GM03348 (cell line): ENCODE results near the gene PTPRZ1.
A peak's percentile ranks its signal among the peaks of the same experiment; 100 is the strongest.

Experiments used
- DNase-seq: peaks from one replicate; pipeline ENCODE4 v3.0.0; 2012; ENCODE audit warnings: low spot score

Gene PTPRZ1

DNA sequence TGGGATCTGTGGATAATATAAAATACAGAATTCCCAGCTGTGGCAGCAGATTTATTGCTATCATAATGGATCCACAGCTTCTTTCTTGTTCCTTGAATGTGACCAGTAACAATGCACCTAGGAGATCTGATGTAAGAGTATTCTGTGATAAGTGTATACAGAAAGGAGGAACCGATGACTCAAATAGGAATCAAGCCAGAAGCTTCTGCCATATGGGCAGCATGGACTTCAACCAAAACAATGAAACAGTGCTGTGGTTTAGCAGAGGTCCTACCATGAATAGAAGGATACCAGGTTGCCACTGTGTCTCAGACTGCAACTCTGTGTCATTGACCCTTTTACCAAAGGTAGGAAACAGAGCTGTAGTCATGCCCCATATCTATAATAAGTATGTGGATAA, 81.8 kb downstream of the PTPRZ1 start:
- DNase-seq: peak; percentile 45

DNA sequence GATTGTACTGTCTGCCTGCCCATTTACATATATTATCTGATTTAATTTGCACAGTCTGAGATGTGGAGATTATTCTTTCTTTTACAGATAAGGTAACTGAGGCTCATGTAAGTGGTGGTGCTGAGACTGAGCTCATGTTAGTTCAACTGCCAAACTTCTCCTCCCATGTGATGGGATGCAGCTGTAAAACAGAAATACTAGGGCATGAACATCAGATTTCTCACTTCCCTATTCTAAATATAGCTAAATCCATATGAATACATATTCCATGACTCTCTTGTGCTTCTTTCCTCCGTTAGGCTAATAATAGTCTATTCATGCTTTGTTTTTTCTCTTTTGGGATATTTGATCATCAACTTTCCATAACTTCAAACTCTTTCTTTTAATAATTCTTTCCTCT, 84.7 kb downstream of the PTPRZ1 start:
- DNase-seq: peak; percentile 4

DNA sequence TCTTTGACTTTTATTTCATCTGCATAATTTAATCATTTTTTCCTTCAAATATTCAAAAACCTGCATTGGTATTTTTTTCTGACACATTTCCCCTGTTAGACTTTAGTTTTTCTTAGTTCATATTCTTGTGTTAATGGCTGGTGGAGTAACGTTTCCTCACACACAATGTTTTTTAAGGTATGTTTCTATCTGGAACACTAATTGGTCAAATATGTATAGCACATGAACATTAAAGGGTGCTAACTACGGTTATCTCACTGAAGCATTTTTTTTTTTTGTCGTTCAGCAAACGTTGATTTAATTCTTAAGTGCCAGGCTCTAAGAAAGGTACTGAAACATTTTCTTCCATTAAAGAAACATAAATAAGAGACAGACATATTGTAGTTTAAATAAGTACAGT, 87.7 kb downstream of the PTPRZ1 start:
- DNase-seq: peak; percentile 3

DNA sequence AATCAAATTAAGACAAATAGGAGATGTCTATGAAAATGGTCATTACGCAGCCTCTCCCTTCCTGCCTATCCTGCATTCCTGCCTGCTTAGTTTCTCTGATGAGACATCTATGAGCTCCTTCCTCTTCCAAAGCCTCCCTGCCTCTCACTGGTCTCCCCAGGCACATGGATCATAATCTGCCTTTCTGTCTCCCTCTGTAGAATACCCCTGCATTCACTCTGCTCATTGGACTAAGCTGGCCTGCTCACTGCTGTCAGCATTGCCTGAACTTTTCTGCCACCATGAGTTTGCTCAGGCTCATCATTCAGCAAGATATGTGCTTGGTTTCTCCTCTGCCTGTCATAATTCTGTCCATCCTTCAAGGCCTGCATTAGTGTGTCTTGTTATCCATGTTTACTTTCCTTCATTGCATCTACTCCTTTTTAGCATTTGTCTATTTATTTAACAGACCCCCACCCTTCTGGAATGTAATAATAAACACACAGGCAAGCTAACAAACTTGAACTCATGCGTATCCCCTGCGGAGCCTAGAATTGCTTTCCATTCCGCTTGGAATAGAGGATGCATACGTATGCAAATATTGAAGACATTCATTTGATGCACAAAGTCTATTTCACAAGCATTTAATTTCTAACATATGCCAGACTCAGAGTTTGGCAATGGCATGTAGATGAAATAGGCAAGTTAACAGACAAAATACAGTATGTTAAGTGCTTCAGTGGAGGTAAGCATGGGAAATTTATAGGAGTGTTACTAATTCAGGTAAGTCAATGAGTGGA, 88.3 kb downstream of the PTPRZ1 start:
- peak; percentile 85 for DNase-seq

DNA sequence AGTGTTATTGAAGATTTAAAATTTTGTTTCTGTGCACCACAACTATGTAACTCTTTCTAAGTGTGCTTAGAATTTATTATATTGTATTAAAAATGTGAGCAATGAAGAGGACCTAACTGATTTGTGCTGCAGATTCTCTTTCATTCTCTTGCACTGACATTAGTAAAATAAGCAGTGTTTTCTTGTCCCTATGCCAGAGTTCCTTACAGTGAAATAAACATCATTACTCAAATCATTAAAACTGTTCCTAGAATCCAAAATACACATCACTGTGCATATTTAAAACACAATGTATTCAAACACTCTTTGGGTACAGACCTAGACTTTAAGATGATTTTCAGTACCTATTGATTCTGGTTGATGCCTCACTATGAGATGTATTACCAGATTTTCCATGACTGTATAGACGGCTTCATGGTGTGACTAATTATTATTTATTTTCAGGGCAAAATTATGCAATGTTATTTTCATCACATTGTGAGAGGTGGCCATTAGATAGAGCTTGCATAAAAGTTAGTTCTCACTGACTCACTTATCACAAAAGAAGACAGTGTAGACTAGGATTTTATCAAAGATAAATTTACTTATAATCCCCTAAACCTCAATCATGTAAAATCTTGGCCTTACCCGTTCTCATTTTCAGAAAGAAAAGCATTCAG, 93.4 kb downstream of the PTPRZ1 start:
- no peak for DNase-seq

DNA sequence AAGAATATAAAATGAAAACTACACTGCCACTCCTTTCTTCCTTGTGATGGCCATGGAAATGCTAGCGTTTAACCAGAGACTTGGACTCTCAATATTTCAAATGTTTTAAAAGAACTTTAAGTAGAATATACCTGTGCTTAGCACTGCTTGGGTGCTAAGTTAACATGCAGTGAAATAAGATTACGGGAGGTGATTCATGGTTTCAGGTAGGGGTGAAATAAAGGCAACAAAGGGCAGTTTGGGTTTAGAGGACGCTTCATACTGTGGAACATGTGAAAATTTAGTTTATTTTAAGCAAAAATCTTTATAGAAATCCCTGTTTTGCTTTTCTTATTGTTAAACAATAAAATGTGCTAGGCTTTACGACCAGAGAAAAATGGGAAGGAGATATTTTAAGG, 94.0 kb downstream of the PTPRZ1 start:
- DNase-seq: no peak

DNA sequence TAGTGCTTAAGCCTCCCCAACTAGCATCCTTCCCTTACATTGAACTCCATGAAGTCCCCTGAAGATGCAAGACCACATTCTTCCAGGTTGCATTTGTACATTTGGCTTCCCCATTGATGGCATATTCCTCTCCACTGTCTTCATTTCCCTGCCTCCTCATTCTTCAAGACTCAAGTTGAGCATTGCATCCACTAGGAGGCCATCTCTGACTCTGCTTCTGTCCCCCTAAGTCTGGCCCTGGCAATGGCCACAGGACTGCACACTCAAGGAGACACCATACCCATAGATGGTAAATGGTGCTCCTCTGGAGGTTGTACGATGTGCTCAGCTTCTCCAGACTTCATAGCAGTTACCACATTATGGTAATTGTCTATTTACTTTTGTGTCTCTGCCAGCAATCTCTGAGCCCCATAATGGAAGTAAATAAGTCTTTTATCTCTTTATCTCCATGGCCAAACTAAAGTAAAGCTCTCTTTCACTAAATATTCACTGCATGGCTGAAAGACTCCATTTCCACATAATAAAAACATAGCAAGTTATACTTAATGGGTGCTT, 112.6 kb downstream of the PTPRZ1 start:
- DNase-seq: no peak

DNA sequence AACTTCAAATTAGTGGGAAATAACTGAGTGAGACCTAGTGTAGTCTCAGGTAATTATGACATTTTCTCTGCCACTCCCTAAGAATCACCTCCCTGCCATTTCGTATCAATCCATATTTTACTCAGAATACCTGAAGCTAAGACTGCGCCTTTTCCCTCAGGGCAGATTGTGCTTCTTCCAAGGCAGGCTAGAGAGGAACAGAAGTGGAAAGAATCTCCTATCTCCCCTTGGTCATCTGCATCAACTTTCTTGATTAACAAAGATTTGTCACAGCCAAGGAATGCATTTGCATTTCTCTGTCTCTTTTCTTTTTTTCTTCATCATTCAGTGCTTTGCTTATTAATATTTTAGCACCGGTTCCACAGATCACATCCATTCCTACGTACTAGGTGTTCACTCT, 119.1 kb downstream of the PTPRZ1 start:
- no peak for DNase-seq

DNA sequence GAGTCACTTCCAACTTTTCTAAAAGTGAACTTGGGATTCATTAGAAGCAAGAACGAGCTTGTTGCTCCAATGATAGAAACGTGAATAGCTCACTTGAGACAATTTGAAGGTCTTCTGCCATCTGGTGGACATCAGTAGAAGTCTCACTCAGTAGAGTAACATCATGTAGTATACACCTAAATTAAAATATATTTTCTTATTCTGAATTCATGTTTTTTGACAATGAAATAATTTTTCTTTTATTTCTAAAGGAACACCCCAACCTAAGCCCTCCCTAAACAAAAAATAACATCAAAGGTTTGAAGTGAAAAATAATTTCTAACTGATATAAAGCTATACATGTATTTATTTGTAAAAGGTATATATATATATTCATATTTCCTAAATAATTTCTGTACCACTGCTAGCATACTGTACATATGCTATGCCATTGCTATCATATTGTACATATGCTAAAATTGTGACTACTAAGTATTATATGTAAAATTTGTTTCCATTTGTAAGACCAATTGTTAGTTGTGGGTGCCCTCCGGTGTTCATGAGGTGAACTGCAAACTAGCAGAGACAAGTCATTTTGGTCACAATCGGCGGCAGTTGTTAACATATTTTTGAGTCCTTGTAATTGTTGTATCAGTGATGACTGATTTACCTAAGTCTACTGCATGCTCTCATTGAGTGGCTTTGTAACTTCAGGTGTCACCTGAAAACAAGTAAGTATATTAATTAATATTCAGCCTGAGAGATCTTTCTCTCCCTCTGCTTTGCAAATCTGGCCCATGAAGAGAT, 121.9 kb downstream of the PTPRZ1 start:
- peak; percentile 77 for DNase-seq

DNA sequence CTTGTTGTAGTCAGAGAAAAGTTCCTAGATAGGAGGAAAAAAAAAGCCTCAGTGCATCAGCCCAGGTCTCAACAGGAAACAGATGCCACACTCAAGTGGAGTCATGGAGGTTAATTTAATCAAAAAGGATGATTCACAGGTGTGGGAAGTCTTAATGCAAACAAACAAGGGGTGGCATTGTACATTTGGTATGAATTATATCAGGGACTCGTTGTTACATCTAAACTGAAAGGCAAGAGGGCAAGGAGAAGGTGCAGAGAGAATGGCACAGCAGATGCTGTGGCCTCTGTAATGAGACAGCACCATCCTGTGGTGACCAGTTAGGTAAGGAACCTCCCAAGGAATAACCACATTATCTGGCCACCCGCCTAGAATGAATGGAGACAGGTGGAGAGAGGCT, 133.7 kb downstream of the PTPRZ1 start:
- DNase-seq: no peak

DNA sequence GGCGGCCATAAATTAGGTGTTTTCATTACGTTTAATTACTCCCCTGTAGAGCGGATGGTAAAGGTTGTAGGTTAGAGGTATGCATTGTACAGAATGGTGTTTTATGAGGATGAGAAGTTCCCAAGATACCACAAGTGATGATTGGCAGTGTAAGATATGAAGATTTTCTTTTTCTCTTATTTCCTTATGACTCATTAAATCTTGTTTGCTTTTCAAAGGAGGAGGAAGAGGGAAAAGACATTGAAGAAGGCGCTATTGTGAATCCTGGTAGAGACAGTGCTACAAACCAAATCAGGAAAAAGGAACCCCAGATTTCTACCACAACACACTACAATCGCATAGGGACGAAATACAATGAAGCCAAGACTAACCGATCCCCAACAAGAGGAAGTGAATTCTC, 137.2 kb downstream of the PTPRZ1 start:
- DNase-seq: no peak

DNA sequence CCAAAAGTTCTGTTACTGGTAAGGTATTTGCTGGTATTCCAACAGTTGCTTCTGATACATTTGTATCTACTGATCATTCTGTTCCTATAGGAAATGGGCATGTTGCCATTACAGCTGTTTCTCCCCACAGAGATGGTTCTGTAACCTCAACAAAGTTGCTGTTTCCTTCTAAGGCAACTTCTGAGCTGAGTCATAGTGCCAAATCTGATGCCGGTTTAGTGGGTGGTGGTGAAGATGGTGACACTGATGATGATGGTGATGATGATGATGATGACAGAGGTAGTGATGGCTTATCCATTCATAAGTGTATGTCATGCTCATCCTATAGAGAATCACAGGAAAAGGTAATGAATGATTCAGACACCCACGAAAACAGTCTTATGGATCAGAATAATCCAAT, 140.1 kb downstream of the PTPRZ1 start:
- no peak for DNase-seq

DNA sequence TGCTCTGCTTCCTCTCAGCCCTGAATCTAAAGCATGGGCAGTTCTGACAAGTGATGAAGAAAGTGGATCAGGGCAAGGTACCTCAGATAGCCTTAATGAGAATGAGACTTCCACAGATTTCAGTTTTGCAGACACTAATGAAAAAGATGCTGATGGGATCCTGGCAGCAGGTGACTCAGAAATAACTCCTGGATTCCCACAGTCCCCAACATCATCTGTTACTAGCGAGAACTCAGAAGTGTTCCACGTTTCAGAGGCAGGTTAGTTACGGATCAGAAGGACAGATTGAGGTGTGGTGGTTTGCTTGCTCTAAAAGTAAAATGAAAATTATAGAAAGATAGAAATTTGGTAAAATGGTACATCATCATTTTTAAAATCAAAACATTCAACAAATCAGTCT, 140.7 kb downstream of the PTPRZ1 start:
- DNase-seq: no peak

DNA sequence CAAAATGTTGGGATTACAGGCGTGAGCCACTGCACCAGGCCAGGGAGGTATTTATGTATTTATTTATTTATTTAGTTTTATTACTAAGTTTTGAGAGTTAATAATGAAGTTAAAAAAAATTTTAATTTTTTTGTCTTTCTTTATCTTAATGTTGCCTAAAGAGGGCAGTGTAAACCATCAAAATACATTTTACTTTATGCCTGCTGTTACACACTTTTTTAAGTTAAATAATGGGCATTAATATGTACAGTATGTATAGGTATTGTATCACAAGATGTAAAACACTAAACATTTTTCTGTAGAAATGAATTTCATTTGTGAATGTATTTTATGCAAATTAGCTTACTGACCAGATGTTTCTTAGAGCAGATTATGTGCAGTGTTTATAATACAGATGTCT, 141.7 kb downstream of the PTPRZ1 start:
- no peak for DNase-seq

DNA sequence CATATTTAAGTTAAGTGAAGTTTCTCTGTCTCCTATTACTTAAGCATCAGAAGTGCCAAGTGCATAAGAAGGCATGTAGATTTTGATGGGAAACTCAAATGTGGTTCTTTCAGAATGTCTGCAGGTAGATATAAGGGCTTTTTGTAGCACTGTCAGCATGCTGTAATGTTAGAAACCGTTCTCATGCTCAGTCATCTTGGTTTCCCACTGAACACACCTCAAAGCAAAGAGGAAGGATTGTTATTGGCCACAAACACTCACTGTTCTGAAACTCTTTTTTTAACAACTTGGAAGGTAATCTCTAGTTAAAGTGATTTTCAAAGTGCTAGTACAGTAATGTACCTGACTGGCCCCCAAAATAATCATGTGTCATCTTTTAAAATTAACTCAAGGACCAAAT, 145.1 kb downstream of the PTPRZ1 start:
- DNase-seq: no peak

DNA sequence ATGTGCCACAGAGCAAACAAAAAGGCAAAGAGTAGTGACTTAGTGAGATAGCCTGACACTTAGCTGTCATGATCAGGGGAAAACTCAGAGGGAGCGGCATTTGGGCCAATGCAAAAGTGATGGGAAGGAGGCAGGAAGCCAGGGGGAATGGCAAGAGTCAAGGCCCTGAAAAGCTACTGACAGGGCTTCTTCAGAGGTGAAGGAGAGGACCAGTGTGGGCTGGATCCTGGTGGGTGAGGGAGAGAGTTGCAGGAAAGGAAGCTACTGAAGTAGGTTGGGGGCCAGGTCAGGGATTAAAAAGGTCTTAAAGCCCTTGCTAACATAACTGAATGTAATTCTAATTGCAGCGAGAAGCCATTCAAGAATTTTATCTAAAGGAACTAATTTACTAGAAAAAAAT, 154.1 kb downstream of the PTPRZ1 start:
- no peak for DNase-seq

DNA sequence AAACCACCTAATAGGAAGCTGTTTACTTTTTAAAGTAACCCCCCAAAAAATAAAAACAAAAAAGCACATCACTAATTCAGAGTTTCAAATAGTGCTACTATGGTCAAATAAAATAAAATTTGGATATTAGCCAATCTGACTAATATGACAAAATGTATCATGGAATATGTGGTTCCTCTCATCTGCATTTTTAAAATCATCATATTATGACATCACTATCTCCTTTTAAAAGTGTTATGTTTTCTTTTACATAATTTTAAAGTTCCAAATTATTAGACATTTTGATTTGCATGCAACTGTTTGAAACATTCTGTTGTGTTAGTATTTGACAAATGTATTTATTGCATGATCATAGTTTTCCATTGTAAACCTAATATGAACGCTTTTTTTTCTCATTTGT, 160.7 kb downstream of the PTPRZ1 start:
- DNase-seq: no peak

DNA sequence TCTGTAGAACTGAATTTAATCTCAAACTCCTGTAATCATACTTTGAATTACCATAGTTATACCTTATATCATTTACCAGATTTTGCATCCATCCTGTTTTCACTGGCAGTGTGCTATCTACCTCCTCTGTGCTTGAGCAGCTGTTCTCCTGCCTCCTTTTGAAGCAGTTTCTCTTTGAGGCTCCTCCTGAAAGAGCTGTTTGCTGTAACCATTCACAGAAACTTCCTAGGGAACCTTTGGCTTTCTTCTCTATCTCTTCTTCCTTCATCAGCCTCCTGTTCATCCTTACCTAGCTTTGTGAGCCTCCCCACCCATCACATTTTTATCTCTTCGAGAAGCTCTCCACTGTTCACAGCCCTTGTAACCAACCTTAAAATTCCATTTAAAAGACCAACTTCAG, 162.9 kb downstream of the PTPRZ1 start:
- DNase-seq: no peak

DNA sequence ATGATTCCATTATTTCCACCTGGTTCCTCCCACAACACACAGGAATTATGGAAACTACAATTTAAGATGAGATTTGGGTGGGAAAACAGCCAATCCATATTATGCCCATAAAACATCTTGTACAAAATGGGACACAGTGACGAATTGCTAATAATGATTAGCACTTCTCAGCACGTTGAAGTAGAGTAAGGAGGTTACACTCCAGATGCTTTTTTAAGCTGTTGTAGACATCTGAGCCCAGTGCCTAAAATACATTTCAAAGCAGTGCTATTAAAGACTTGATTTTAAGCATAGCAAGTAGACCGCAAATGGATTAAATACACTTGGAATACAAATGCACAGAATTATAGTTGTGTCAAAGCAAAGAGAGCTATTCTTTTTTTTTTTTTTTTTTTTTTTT, 165.2 kb downstream of the PTPRZ1 start:
- DNase-seq: no peak

DNA sequence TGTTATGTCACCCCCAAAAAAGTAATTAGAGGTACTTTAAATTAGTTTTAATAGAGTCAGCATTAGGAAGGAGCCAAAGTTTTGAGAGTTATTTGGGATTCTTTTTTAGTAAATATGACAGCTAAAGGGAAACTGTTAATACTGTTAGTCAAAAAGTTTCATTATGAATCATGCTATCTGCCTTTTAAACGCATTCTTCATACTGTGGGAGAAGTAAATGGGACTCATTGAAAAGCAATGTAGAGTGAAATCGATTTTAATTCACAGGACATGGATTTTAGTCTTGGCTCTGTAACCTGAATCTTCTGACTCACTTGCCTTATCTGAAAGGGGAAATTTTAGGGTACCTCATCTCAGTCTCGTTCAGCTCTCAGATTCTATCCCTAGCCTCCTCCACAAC, 165.9 kb downstream of the PTPRZ1 start:
- DNase-seq: peak; percentile 3

DNA sequence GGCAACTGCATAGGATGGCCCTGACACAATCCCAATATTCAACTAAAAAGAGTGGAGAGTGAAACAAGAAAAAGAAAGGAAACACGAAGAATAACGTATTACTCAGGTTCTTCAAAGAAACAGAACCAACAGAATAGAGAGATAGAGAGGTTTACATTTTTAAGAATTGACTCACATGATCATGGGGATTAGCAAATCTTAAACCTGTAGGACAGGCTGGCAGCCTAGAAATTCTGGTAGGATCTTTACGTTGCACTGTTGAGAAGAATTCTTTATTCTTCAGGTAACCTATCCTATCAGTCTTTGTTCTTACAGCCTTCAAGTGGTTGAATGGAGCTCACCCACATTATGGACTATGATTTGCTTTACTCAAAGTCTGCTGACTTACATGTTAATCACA, 167.2 kb downstream of the PTPRZ1 start:
- no peak for DNase-seq

DNA sequence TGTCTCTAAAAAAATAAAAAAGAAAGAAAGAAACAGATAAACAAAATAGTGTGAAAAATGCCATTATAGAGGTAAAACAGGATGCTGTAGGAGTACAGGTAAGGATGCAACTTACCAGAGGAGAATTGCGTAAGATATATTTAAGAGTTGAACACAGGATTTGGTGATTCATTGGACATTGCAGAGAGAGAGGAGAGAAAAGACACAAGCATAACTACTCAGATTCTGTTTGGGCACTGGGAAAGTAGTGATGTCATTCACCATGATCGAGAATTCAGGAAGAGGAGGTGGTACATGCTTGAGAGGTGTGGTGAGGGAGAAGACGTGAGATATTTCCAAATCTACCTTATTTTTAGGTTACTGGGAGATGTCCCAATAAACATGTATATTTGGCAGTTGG, 173.4 kb downstream of the PTPRZ1 start:
- no peak for DNase-seq

DNA sequence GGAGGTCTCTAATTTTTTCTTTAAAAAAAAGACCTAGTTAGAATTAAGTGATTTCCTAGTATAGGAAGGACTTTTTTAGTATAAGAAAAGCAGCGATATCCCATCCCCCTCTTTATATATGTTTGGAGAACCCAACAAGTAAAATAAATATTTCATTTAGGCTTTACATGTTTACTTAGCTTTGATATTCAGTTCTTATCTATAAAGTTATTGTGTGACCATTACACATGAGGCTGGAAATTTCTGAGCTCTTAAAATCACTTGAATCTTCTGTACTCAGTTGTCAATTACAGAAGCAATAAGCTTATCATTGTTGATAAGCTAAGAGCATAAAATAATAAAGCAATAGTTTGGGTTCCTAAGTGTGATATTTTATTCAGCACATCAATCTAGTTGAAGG, 181.4 kb downstream of the PTPRZ1 start:
- DNase-seq: no peak
